GM23338 (cell line): ENCODE results near the gene CYB561D1. TPM values are rescaled to one million over a fixed set of nuclear protein-coding genes. Genes with fewer than 3 reads are reported as not detected.

Source experiments
- ATAC-seq: fragments of 200-7000 bp; cut with Tn5 transposase; 3 replicates; pipeline ENCODE4 v1.9.1; 2020
- DNase-seq: peaks from one replicate; pipeline ENCODE4 v3.0.0-alpha.2; 2015; ENCODE audit warnings: low spot score
- H2AFZ ChIP-seq: fragments of 200-600 bp; sonication (generic); 2 replicates; pipeline ENCODE4 v1.8.0; 2016; ENCODE audit warnings: antibody characterized with exemption, mild to moderate bottlenecking, moderate library complexity
- H3F3A ChIP-seq: fragments of 200-600 bp; sonication (generic); replicated peaks from 2 replicates; pipeline ENCODE4 v1.8.0; 2017; ENCODE audit warnings: antibody characterized with exemption, mixed run types, low read depth
- H3K27ac ChIP-seq: fragments of 200-600 bp; sonication (generic); 2 replicates; pipeline ENCODE4 v1.6.1; 2016; ENCODE audit warnings: low read depth
- H3K27me3 ChIP-seq: fragments of 200-600 bp; sonication (generic); 2 replicates; pipeline ENCODE4 v1.8.0; 2016; ENCODE audit warnings: mild to moderate bottlenecking, mixed run types, moderate library complexity; ENCODE audit not compliant: insufficient read depth
- H3K36me3 ChIP-seq: fragments of 200-600 bp; sonication (generic); 2 replicates; pipeline ENCODE4 v1.8.0; 2016; ENCODE audit warnings: mild to moderate bottlenecking; ENCODE audit not compliant: insufficient read depth
- H3K4me1 ChIP-seq: fragments of 200-600 bp; sonication (generic); 2 replicates; pipeline ENCODE4 v1.8.0; 2016; ENCODE audit warnings: mild to moderate bottlenecking, moderate library complexity; ENCODE audit not compliant: insufficient read depth
- H3K4me2 ChIP-seq: fragments of 200-600 bp; sonication (generic); 2 replicates; pipeline ENCODE4 v1.7.1; 2017; ENCODE audit warnings: mixed run types
- H3K4me3 ChIP-seq: fragments of 200-600 bp; sonication (generic); 2 replicates; pipeline ENCODE4 v1.6.1; 2016; ENCODE audit warnings: mixed run types
- H3K79me2 ChIP-seq: fragments of 200-600 bp; sonication (generic); replicated peaks from 2 replicates; pipeline ENCODE4 v1.8.0; 2017; ENCODE audit warnings: mild to moderate bottlenecking; ENCODE audit not compliant: insufficient read depth
- H3K9me2 ChIP-seq: fragments of 200-600 bp; sonication (generic); 2 replicates; pipeline ENCODE4 v1.8.0; 2017; ENCODE audit not compliant: insufficient read depth
- H4K20me1 ChIP-seq: fragments of 200-600 bp; sonication (generic); replicated peaks from 2 replicates; pipeline ENCODE4 v1.8.0; 2017; ENCODE audit warnings: mild to moderate bottlenecking; ENCODE audit not compliant: insufficient read depth
- H3K27ac Mint-ChIP-seq: 2 replicates; pipeline ENCODE4 v1.8.0; 2020; ENCODE audit warnings: inconsistent platforms, mild to moderate bottlenecking, moderate library complexity, mixed read lengths
- H3K27me3 Mint-ChIP-seq: 3 replicates; pipeline ENCODE4 v1.8.0; 2022; ENCODE audit warnings: low read depth, mild to moderate bottlenecking, moderate library complexity, mixed read lengths, inconsistent platforms; ENCODE audit not compliant: insufficient read depth, poor library complexity
- H3K36me3 Mint-ChIP-seq: 3 replicates; pipeline ENCODE4 v1.8.0; 2021; ENCODE audit warnings: low read depth, mild to moderate bottlenecking, inconsistent platforms, moderate library complexity, mixed read lengths
- H3K4me1 Mint-ChIP-seq: 3 replicates; pipeline ENCODE4 v1.8.0; 2020; ENCODE audit warnings: mild to moderate bottlenecking, inconsistent platforms, mixed read lengths
- H3K4me3 Mint-ChIP-seq: 3 replicates; pipeline ENCODE4 v1.8.0; 2021; ENCODE audit warnings: moderate library complexity, mild to moderate bottlenecking, inconsistent platforms, mixed read lengths
- H3K9me3 Mint-ChIP-seq: 3 replicates; pipeline ENCODE4 v1.8.0; 2020; ENCODE audit warnings: moderate library complexity, mild to moderate bottlenecking, inconsistent platforms, mixed read lengths
- CREB1 ChIP-seq: fragments of 250-450 bp; sonication (Bioruptor Pico); IDR thresholded peaks from 2 replicates; pipeline ENCODE4 v1.5.0; 2020; ENCODE audit warnings: low read depth, mild to moderate bottlenecking, moderate library complexity
- CTCF ChIP-seq, 2 experiments: fragments of 200-600 bp in 1 of 2; sonication (generic) in 1 of 2; conservative IDR thresholded peaks; 2 replicates each; pipeline versions ENCODE4 v1.5.1 to v1.6.1; 2016 to 2017; ENCODE audit warnings: antibody characterized with exemption in 2 of 2, low read depth in 2 of 2, mild to moderate bottlenecking in 2 of 2, moderate library complexity in 1 of 2
- ETS1 ChIP-seq: IDR thresholded peaks from 2 replicates; pipeline ENCODE4 v1.6.1; 2016; ENCODE audit warnings: antibody characterized with exemption
- EZH2 ChIP-seq: fragments of 200-600 bp; sonication (generic); IDR thresholded peaks from one replicate; pipeline ENCODE4 v1.8.0; 2017; ENCODE audit warnings: antibody characterized with exemption, mild to moderate bottlenecking, low read depth; ENCODE audit not compliant: unreplicated experiment
- EZH2phosphoT487 ChIP-seq: fragments of 200-600 bp; sonication (generic); IDR thresholded peaks from one replicate; pipeline ENCODE4 v1.8.1; 2018; ENCODE audit warnings: antibody characterized with exemption; ENCODE audit not compliant: unreplicated experiment
- JUNB ChIP-seq: IDR thresholded peaks from one replicate; pipeline ENCODE4 v1.6.1; 2016; ENCODE audit warnings: antibody characterized with exemption; ENCODE audit not compliant: unreplicated experiment
- NANOG ChIP-seq: IDR thresholded peaks from 2 replicates; pipeline ENCODE4 v1.6.1; 2016; ENCODE audit warnings: antibody characterized with exemption, borderline replicate concordance
- POLR2AphosphoS5 ChIP-seq: IDR thresholded peaks from 2 replicates; pipeline ENCODE4 v1.6.1; 2016; ENCODE audit warnings: antibody characterized with exemption, low read depth
- REST ChIP-seq: IDR thresholded peaks from one replicate; pipeline ENCODE4 v1.6.1; 2018; ENCODE audit warnings: antibody characterized with exemption; ENCODE audit not compliant: unreplicated experiment
- STAT1 ChIP-seq: IDR thresholded peaks from one replicate; pipeline ENCODE4 v1.6.1; 2016; ENCODE audit warnings: antibody characterized with exemption; ENCODE audit not compliant: unreplicated experiment
- ZNF114 ChIP-seq: fragments of 250-450 bp; sonication (Bioruptor Pico); IDR thresholded peaks from 2 replicates; pipeline ENCODE4 v1.5.0; 2020; ENCODE audit warnings: mild to moderate bottlenecking, moderate library complexity
- ZNF331 ChIP-seq: fragments of 250-450 bp; sonication (Bioruptor Pico); IDR thresholded peaks from 2 replicates; pipeline ENCODE4 v1.5.0; 2020; ENCODE audit warnings: low read depth, mild to moderate bottlenecking, moderate library complexity
- ZNF462 ChIP-seq: fragments of 250-450 bp; sonication (Bioruptor Pico); IDR thresholded peaks from 2 replicates; pipeline ENCODE4 v1.5.0; 2020; ENCODE audit warnings: mild to moderate bottlenecking, moderate library complexity
- polyA plus RNA-seq: library from polyadenylated mRNA; unstranded; fragments of >200 nt; fragmentation: Nextera tagmentation; extraction: Ambion mirVana; gene quantifications from 2 replicates; pipeline ENCODE4 v1.2.1, GENCODE V29; 2016
- total RNA-seq: library from RNA; depleted of rRNA; stranded (reverse); fragments of >200 nt; shearing (Covaris generic); gene quantifications from 2 replicates; pipeline ENCODE4 v1.2.3, GENCODE V29; 2014

The CYB561D1 gene
- total and polyA plus RNA-seq, 2 experiments from 2014 or later: 0.95 to 2.7 TPM

DNA sequence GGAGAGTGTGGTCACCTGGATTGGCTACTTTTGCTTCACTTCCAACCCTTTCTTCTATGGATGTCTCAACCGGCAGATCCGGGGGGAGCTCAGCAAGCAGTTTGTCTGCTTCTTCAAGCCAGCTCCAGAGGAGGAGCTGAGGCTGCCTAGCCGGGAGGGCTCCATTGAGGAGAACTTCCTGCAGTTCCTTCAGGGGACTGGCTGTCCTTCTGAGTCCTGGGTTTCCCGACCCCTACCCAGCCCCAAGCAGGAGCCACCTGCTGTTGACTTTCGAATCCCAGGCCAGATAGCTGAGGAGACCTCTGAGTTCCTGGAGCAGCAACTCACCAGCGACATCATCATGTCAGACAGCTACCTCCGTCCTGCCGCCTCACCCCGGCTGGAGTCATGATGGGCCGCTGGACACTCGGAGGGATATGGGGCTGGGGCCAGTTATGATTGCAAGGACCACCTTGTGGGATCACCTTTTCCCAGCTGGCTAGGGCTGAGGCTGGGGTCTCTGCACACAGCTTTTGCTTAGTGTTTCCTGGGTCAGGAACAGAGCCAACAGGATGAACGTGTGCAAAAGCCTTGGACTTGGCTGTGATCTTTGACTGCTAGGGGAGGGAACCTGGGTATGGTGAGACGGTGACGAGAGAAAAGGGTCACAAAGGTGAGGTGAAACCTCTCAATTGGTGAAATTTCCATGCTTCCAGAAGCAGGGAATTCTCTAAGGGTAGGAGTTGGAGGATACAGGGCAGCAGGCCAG is 50.3 kb downstream of the CYB561D1 start:
- Histone ChIP-seq H3K4me3 (no peak overlapping the region), H3F3A (no peaks in the 10 kb centered on the region), H3K79me2 (peaks cover 12% of the 10 kb centered on the region), H4K20me1 (peaks cover 2% of the 10 kb centered on the region), H3K27me3 (no peaks in the 10 kb centered on the region), H2AFZ (no peak overlapping the region), H3K4me2 (no peak overlapping the region), H3K9me2 (no peaks in the 10 kb centered on the region), H3K36me3 (no peaks in the 10 kb centered on the region), H3K4me1 (peaks cover 7% of the 10 kb centered on the region; the same call in 1 of the 2 replicates), H3K27ac (no peak overlapping the region)
- no peak for TF ChIP-seq REST
- no peak for TF ChIP-seq ZNF114 (CRISPR knock-in tag)
- no peak for TF ChIP-seq EZH2
- no peak for TF ChIP-seq STAT1
- TF ChIP-seq ZNF331: no peak
- no peak for TF ChIP-seq CREB1 (CRISPR knock-in tag)
- no peak for TF ChIP-seq POLR2AphosphoS5
- TF ChIP-seq EZH2phosphoT487: no peak
- no peak for TF ChIP-seq JUNB
- no peak for TF ChIP-seq ZNF462 (CRISPR knock-in tag)
- TF ChIP-seq NANOG: no peak
- TF ChIP-seq CTCF (conservative IDR thresholded peaks at IDR 0.05; ENCODE audit: low read depth in 2 of 2): no peak
- no peak for TF ChIP-seq ETS1
- peaks cover 8% of the 10 kb centered on the region for H3K27me3 Mint-ChIP-seq
- no peaks in the 10 kb centered on the region for H3K9me3 Mint-ChIP-seq
- H3K36me3 Mint-ChIP-seq: no peaks in the 10 kb centered on the region
- H3K4me3 Mint-ChIP-seq: no peak overlapping the region
- ATAC-seq (no peak), DNase-seq (no peak)
- H3K4me1 Mint-ChIP-seq: peaks cover 27% of the 10 kb centered on the region
- no peak overlapping the region for H3K27ac Mint-ChIP-seq
